Uterus (tissue), 2 donors: Measurements from ENCODE around the gene SLC25A21.

ENCODE experiments used
- POLR2A ChIP-seq, 2 donors: fragments of 450-650 bp; IDR thresholded peaks; one replicate each; pipeline ENCODE4 v1.6.1; 2016; ENCODE audit warnings: antibody characterized with exemption in 2 of 2, mild to moderate bottlenecking in 1 of 2, moderate library complexity in 1 of 2
- TF ChIP-seq, protein P1 (sequence below), 4 experiments: fragments of 200-600 bp in 2 of 4; fragments of 450-650 bp in 2 of 4; sonication (generic) in 2 of 4; IDR thresholded peaks; one replicate each; pipeline ENCODE4 v1.5.1; 2016 to 2019; ENCODE audit warnings: antibody characterized with exemption in 4 of 4, mild to moderate bottlenecking in 2 of 4, moderate library complexity in 1 of 4

DNA sequence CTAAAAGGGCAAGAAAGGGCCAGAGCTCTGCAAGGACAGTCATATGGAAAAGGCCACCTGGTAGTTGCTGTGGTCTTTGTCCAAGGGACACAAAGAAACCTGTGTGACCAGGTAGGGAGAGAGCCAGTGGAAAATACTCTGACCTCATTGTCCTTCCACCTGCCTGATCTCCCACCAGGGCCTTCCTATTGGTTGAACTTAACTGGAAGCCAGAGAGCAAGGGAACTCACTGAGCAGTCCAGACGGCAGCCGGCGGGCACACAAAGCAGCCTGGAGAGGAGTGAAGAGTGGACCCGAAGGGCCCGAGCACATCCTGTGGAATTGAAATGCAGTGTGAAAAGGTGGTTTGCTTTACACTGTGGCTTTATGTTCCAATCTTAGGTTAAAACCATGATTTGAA is 120.7 kb downstream of the SLC25A21 start:
- TF ChIP-seq, protein P1, sequence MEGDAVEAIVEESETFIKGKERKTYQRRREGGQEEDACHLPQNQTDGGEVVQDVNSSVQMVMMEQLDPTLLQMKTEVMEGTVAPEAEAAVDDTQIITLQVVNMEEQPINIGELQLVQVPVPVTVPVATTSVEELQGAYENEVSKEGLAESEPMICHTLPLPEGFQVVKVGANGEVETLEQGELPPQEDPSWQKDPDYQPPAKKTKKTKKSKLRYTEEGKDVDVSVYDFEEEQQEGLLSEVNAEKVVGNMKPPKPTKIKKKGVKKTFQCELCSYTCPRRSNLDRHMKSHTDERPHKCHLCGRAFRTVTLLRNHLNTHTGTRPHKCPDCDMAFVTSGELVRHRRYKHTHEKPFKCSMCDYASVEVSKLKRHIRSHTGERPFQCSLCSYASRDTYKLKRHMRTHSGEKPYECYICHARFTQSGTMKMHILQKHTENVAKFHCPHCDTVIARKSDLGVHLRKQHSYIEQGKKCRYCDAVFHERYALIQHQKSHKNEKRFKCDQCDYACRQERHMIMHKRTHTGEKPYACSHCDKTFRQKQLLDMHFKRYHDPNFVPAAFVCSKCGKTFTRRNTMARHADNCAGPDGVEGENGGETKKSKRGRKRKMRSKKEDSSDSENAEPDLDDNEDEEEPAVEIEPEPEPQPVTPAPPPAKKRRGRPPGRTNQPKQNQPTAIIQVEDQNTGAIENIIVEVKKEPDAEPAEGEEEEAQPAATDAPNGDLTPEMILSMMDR (IDR thresholded peaks at IDR 0.05): no peak
- TF ChIP-seq POLR2A (IDR thresholded peaks at IDR 0.05): no peak
